CD4-positive, alpha-beta T cell (primary cell): Measurements from ENCODE around the gene RND2. TPM values are rescaled to one million over a fixed set of nuclear protein-coding genes. Genes with fewer than 3 reads are reported as not detected.

Source experiments
- ATAC-seq: fragments of 200-7000 bp; cut with Tn5 transposase; one replicate; pipeline ENCODE4 v1.10.0; 2022; ENCODE audit warnings: mild to moderate bottlenecking; ENCODE audit not compliant: poor library complexity
- CTCF ChIA-PET: fragments of 350-600 bp; sonication (Branson Sonifier 250); formaldehyde crosslinking; loops from one replicate; lab custom pipeline; 2021; ENCODE audit warnings: antibody characterized with exemption, inconsistent platforms; lab: Charles Lee
- POLR2A ChIA-PET: fragments of 350-600 bp; sonication (Branson Sonifier 250); formaldehyde crosslinking; loops from one replicate; lab custom pipeline; 2021; ENCODE audit warnings: antibody characterized with exemption, inconsistent platforms; lab: Charles Lee
- DNase-seq, 14 experiments: peaks; one replicate each; pipeline ENCODE4 v3.0.0-alpha.2; 2013 to 2020; ENCODE audit warnings: mixed read lengths in 2 of 14
- H3K27ac ChIP-seq, 2 donors: one replicate each; pipeline versions ENCODE4 v1.5.1 to v1.7.0; 2013; ENCODE audit warnings: low read length in 2 of 2, low read depth in 1 of 2, mild to moderate bottlenecking in 1 of 2
- H3K27me3 ChIP-seq, 2 experiments: 1 replicate in 1 of 2; 2 replicates in 1 of 2; pipeline versions ENCODE4 v1.6.1 to v1.7.0; 2013; ENCODE audit warnings: low read length in 2 of 2, control low read depth in 1 of 2, mild to moderate bottlenecking in 1 of 2, moderate library complexity in 1 of 2; ENCODE audit not compliant: insufficient read depth in 2 of 2, control insufficient read depth in 1 of 2
- H3K36me3 ChIP-seq: one replicate; pipeline ENCODE4 v1.6.1; 2013; ENCODE audit warnings: low read length, control low read depth; ENCODE audit not compliant: insufficient read depth
- H3K4me1 ChIP-seq: one replicate; pipeline ENCODE4 v1.6.1; 2013; ENCODE audit warnings: low read length, control low read depth; ENCODE audit not compliant: insufficient read depth
- H3K4me3 ChIP-seq: one replicate; pipeline ENCODE4 v1.5.1; 2013; ENCODE audit warnings: mild to moderate bottlenecking, low read length, moderate library complexity
- H3K9me3 ChIP-seq, 2 experiments: 1 replicate in 1 of 2; 2 replicates in 1 of 2; pipeline versions ENCODE4 v1.6.1 to v1.7.0; 2013; ENCODE audit warnings: low read length in 2 of 2, mild to moderate bottlenecking in 2 of 2, control low read depth in 1 of 2, moderate library complexity in 1 of 2; ENCODE audit not compliant: control insufficient read depth in 1 of 2, insufficient read depth in 1 of 2
- H3K27ac Mint-ChIP-seq: one replicate; pipeline ENCODE4 v1.8.0; 2020; ENCODE audit warnings: mixed read lengths
- H3K27me3 Mint-ChIP-seq: one replicate; pipeline ENCODE4 v1.8.0; 2021; ENCODE audit warnings: mixed read lengths
- H3K36me3 Mint-ChIP-seq: one replicate; pipeline ENCODE4 v1.8.0; 2021; ENCODE audit warnings: low read depth, mixed read lengths
- H3K4me1 Mint-ChIP-seq: one replicate; pipeline ENCODE4 v1.8.0; 2021; ENCODE audit warnings: low read depth, mixed read lengths
- H3K4me3 Mint-ChIP-seq: one replicate; pipeline ENCODE4 v1.8.0; 2020; ENCODE audit warnings: mild to moderate bottlenecking, mixed read lengths
- H3K9me3 Mint-ChIP-seq: one replicate; pipeline ENCODE4 v1.8.0; 2020; ENCODE audit warnings: mixed read lengths
- intact Hi-C, 2 experiments: fragments of 100-400 bp; cut with DNase I in 1 of 2; cut with micrococcal nuclease in 1 of 2; formaldehyde crosslinking; loops; one replicate each; pipeline versions ENCODE4 v1.15.1 to v1.9.0; 2023 to 2025; cut with DNase I, micrococcal nuclease
- total RNA-seq, 174 experiments: library from RNA in 2 of 174; stranded (reverse) in 2 of 174; gene quantifications; one replicate each; pipeline ENCODE4 v1.2.3 and lab custom pipeline; 2021 to 2026
- TF ChIP-seq, protein P1 (sequence below): fragments of 200-600 bp; IDR thresholded peaks from one replicate; pipeline ENCODE4 v1.8.0; 2022; ENCODE audit warnings: antibody characterized with exemption, mild to moderate bottlenecking

The RND2 gene
- total RNA-seq, 2 experiments from 2014 or later, result 0.27 to 0.28 TPM

DNA sequence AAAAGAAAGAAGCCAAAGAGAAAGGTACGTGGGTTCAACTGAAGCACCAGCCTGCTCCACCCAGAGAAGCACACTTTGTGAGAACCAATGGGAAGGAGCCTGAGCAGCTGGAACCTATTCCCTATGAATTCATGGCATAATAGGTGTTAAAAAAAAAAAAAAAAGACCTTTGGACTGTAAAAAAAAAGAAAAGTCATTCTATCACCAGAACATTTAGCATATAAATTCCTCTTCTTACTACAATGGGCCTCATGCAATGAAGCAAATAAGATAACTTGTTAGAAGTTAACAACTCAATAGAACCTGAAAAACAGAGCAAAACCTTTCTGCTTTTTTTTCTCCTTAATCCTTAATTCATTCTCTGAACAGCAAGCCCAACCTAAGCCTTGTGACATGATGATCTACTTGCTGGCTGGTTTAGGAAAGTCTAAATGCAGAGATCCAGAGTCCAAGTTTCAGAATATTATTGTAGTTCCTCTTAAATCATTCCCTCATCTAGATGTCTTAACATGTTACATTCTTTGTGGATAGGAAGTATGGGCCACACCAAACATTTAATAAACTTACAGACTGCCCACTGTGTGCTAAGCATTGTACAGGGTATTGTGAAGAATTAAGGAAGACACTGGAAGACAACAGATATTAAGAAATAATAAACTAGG lies 54.7 kb downstream of the RND2 start:
- ChIA-PET POLR2A (no interaction called here), CTCF (no interaction called here)
- Histone ChIP-seq H3K27ac (no peak overlapping the region), H3K27me3 (no peaks in the 10 kb centered on the region), H3K4me3 (no peak overlapping the region), H3K4me1 (no peaks in the 10 kb centered on the region), H3K9me3 (no peaks in the 10 kb centered on the region), H3K36me3 (no peaks in the 10 kb centered on the region)
- H3K4me3 Mint-ChIP-seq, result no peak overlapping the region
- H3K27ac Mint-ChIP-seq, result no peak overlapping the region
- no peaks in the 10 kb centered on the region for H3K4me1 Mint-ChIP-seq
- H3K27me3 Mint-ChIP-seq, result no peaks in the 10 kb centered on the region
- intact Hi-C loops, result no loop called here
- no peaks in the 10 kb centered on the region for H3K36me3 Mint-ChIP-seq
- DNase-seq, result no peak
- H3K9me3 Mint-ChIP-seq, result no peaks in the 10 kb centered on the region
- TF ChIP-seq, protein P1, sequence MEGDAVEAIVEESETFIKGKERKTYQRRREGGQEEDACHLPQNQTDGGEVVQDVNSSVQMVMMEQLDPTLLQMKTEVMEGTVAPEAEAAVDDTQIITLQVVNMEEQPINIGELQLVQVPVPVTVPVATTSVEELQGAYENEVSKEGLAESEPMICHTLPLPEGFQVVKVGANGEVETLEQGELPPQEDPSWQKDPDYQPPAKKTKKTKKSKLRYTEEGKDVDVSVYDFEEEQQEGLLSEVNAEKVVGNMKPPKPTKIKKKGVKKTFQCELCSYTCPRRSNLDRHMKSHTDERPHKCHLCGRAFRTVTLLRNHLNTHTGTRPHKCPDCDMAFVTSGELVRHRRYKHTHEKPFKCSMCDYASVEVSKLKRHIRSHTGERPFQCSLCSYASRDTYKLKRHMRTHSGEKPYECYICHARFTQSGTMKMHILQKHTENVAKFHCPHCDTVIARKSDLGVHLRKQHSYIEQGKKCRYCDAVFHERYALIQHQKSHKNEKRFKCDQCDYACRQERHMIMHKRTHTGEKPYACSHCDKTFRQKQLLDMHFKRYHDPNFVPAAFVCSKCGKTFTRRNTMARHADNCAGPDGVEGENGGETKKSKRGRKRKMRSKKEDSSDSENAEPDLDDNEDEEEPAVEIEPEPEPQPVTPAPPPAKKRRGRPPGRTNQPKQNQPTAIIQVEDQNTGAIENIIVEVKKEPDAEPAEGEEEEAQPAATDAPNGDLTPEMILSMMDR, result no peak
- ATAC-seq, result no peak

Other genes with a start within 250 kb of the RND2 start
- gene WNK4, start 244.6 kb upstream of the RND2 start, total RNA-seq, result under 1 TPM; 0.42 to 0.74 TPM
- 1 to 10 TPM; 4.0 to 4.5 TPM for gene COA3, start 226.5 kb upstream of the RND2 start, total RNA-seq
- gene CNTD1, start 226.4 kb upstream of the RND2 start, total RNA-seq, result not detected
- gene BECN1, start 200.9 kb upstream of the RND2 start, total RNA-seq, result 100 to 1,000 TPM; 130 to 138 TPM
- gene PSME3, start 191.8 kb upstream of the RND2 start, total RNA-seq, result 10 to 100 TPM; 62.1 to 62.5 TPM
- gene AOC2, start 180.7 kb upstream of the RND2 start, total RNA-seq, result 1 to 10 TPM; 2.5 to 2.9 TPM
- 1 to 10 TPM in 1 of 2 experiments, under 1 TPM in 1; 0.78 to 1.0 TPM for gene AOC3, start 174.0 kb upstream of the RND2 start, total RNA-seq
- gene G6PC1, start 124.4 kb upstream of the RND2 start, total RNA-seq, result not detected
- gene AARSD1, start 60.8 kb upstream of the RND2 start, total RNA-seq, result 10 to 100 TPM; 60.4 to 70.8 TPM
- gene PTGES3L, start 45.2 kb upstream of the RND2 start, total RNA-seq, result under 1 TPM in 1 of 2 experiments, not detected in 1; 0.20 TPM
- gene RUNDC1, start 44.7 kb upstream of the RND2 start, total RNA-seq, result 10 to 100 TPM; 11.6 to 11.7 TPM
- gene RPL27, start 26.8 kb upstream of the RND2 start, total RNA-seq, result 1,000 to 10,000 TPM; 1,923 to 1,951 TPM
- gene IFI35, start 18.4 kb upstream of the RND2 start, total RNA-seq, result 10 to 100 TPM; 23.0 to 24.7 TPM
- gene VAT1, start 2.8 kb upstream of the RND2 start, total RNA-seq, result 10 to 100 TPM; 27.5 to 27.6 TPM
- 1 to 10 TPM; 1.2 to 1.3 TPM for gene BRCA1, start 100.1 kb downstream of the RND2 start, total RNA-seq
- 10 to 100 TPM; 23.7 TPM for gene NBR1, start 146.0 kb downstream of the RND2 start, total RNA-seq
- gene TMEM106A, start 186.6 kb downstream of the RND2 start, total RNA-seq, result 1 to 10 TPM; 6.3 to 6.4 TPM
- gene CCDC200, start 203.4 kb downstream of the RND2 start, total RNA-seq, result 1 to 10 TPM in 1 of 2 experiments, under 1 TPM in 1; 0.47 to 1.0 TPM
- 1,000 to 10,000 TPM; 5,534 to 5,951 TPM for gene RNU2-1, start 208.7 kb downstream of the RND2 start, total RNA-seq